Activated CD8-positive, alpha-beta memory T cell treated with anti-CD3 and anti-CD28 coated beads for 48 hours (primary cell): ENCODE measurements around the gene TEKT5.
"Not testable (repeated sequence)": the region's sequence is repeated elsewhere in the genome, so short reads cannot be mapped to it uniquely, and the experiment has no call there.

ENCODE experiments used
- DNase-seq, 3 experiments: peaks; one replicate each; pipeline ENCODE4 v3.0.0-alpha.2; 2020; ENCODE audit warnings: low read depth in 2 of 3, low spot score in 2 of 3

The TEKT5 gene

GRCh38 chr16:10635365-10636021 is 59.2 kb downstream of the TEKT5 start:
- DNase-seq, result no peak

GRCh38 chr16:10633429-10633828 is 61.3 kb downstream of the TEKT5 start:
- not testable (repeated sequence) for DNase-seq

- no peak for DNase-seq
Observed at GRCh38 chr16:10631886-10632285, 62.8 kb downstream of the TEKT5 start.

- no peak for DNase-seq
Observed at GRCh38 chr16:10629592-10629963, 65.2 kb downstream of the TEKT5 start.

- DNase-seq, result no peak
Observed at GRCh38 chr16:10625595-10626357, 69.0 kb downstream of the TEKT5 start.

GRCh38 chr16:10624527-10624926 is 70.2 kb downstream of the TEKT5 start:
- no peak for DNase-seq

GRCh38 chr16:10623059-10623458 is 71.7 kb downstream of the TEKT5 start:
- DNase-seq, result no peak

- no peak for DNase-seq
Observed at GRCh38 chr16:10622036-10622921, 72.5 kb downstream of the TEKT5 start.

- not testable (repeated sequence) for DNase-seq
Observed at GRCh38 chr16:10621216-10621949, 73.3 kb downstream of the TEKT5 start.

GRCh38 chr16:10620120-10620519 is 74.6 kb downstream of the TEKT5 start:
- no peak for DNase-seq

GRCh38 chr16:10619271-10619849 is 75.4 kb downstream of the TEKT5 start:
- DNase-seq, result no peak

- DNase-seq, result no peak
Observed at GRCh38 chr16:10618710-10619209, 76.0 kb downstream of the TEKT5 start.

GRCh38 chr16:10617662-10618420 is 76.9 kb downstream of the TEKT5 start:
- no peak for DNase-seq

GRCh38 chr16:10616756-10617640 is 77.7 kb downstream of the TEKT5 start:
- DNase-seq, result no peak

GRCh38 chr16:10616419-10616755 is 78.3 kb downstream of the TEKT5 start:
- no peak for DNase-seq

- DNase-seq, result no peak
Observed at GRCh38 chr16:10614685-10615084, 80.0 kb downstream of the TEKT5 start.

- DNase-seq, result no peak
Observed at GRCh38 chr16:10613785-10614485, 80.8 kb downstream of the TEKT5 start.

- DNase-seq, result no peak
Observed at GRCh38 chr16:10612649-10613179, 82.0 kb downstream of the TEKT5 start.
